CD4-positive, alpha-beta T cell treated with Interleukin-12 subunit alpha and Interleukin-12 subunit beta, for 1 hour (primary cell): ENCODE data around the gene TMEM62.
A peak's percentile ranks its signal among the peaks of the same experiment; 100 is the strongest.
"Not testable (repeated sequence)": the region's sequence is repeated elsewhere in the genome, so short reads cannot be mapped to it uniquely, and the experiment has no call there.

Source experiments
- DNase-seq: peaks from one replicate; pipeline ENCODE4 v3.0.0-alpha.2; 2020

TMEM62 gene

GRCh38 chr15:43125100-43125661 lies 8.2 kb upstream of the TMEM62 start:
- DNase-seq, result no peak

DNA sequence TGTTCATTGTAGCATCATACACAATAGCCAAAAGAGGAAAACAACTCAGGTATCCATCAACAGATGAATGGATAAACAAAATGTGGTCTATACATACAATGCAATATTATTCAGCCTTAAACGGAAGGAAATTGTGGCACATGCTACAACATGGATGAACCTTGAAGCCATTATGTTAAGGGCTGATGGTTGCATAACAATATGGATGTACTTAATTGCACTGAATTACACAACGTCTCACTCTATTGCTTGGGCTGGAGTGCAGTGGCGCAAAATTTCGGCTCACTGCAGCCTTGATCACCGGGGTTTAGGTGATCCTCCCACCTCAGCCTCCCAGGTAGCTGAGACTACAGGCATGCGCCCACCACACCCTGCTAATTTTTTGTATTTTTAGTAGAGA lies 7.0 kb upstream of the TMEM62 start:
- DNase-seq, result no peak

- DNase-seq, result no peak
Measured at GRCh38 chr15:43127752-43128151, 5.6 kb upstream of the TMEM62 start.

DNA sequence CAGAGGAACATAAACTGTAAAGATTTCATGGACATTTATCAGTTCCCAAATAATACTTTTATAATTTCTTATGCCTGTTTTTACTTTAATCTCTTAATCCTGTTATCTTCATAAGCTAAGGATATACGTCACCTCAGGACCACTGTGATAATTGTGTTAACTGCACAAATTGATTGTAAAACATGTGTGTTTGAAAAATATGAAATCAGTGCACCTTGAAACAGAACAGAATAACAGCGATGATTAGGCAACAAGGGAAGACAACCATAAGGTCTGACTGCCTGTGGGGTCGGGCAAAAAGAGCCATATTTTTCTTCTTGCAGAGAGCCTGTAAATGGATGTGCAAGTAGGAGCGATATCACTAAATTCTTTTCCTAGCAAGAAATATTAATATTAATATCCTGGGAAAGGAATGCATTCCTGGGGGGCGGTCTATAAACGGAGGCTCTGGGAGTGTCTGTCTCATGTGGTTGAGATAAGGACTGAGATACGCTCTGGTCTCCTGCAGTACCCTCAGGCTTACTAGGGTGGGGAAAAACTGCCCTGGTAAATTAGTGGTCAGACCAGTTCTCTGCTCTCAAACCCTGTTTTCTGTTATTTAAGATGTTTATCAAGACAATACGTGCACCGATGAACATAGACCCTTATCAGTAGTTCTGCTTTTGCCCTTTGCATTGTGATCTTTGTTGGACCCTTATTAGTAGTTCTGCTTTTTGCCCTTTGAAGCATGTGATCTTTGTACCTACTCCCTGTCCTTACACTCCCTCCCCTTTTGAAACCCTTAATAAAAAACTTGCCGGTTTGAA lies 5.0 kb upstream of the TMEM62 start:
- DNase-seq, result not testable (repeated sequence)

- DNase-seq, result no peak
Measured at GRCh38 chr15:43128980-43129335, 4.4 kb upstream of the TMEM62 start.

DNA sequence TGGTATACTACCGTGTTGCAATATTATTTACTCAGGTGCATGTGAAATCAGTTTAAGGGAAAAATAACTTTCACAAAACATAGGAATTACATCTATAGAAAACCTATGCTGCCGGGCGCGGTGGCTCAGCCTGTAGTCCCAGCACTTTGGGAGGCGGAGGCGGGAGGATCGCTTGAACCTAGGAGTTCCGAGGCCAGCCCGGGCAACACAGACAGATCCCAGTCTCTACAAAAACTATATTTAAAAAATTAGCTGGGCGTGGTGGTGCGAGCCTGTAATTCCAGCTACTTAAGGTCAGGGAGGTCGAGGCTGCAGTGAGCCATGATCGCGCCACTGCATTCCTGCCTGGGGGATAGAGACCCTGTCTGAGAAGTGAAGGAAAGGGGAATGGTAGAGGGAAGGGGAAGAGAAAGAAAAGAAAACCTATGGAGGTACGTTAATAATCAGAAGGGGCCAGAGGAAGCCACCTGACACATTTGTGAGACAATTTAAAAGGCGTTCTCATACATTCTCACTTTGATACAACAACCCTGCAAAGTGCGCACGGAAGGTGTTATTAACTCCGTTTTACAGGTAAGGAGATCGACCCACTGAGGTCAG lies 456 bp upstream of the TMEM62 start:
- no peak for DNase-seq

DNA sequence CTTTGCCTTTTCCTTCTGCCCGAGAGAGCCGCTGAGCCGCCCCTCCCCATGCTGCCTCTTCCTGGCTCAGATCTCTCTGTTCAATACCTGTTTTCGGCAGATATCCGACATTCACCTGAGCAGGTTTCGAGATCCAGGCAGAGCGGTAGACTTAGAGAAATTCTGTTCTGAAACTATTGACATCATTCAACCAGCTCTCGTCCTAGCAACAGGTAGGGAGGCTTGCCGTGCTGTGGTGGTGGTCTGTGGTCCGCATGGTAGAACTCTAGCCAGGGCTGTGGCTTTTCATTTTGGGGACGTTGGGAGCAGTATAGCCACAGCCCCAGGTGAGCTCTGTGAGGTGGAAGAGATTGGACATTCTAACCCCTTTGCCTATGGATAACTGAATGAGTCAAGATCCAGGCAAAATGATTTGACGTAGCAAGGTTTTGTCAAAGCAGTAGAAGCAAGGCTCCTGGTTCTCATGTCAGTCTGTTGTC lies 810 bp downstream of the TMEM62 start:
- no peak for DNase-seq

GRCh38 chr15:43135351-43135750 lies 2.0 kb downstream of the TMEM62 start:
- no peak for DNase-seq

DNA sequence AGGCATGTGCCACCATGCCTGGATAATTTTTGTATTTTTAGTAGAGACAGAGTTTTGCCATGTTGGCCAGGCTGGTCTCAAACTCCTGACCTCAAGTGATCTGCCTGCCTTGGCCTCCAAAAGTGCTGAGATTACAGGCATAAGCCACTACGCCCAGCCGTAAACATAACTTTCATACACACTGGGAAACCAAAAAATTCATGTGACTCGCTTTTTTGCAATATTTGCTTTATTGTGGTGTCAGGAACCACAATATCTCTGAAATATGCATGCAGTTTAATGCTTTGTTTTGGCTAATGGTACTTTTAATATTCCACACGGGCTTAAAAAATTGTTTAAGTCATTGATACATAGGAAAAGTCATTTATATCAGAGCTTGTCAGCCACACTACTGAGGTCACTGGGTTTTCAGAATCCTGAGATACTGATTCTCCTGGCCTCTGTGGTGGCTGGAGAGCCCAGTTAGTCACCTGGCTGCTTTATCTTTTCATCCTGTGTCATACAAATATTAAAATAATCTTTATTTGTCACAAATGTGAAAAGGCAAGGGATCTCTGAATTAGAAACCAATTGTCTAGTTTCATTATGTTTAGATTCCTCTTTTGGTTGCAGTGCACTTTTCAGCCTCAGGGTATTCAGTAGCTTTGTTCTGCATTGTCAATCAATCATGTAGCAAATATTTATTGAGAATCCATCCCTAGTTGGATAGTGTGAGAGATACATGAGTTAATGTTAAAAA lies 10.0 kb downstream of the TMEM62 start:
- DNase-seq, result no peak

- no peak for DNase-seq
Measured at GRCh38 chr15:43144512-43144911, 11.1 kb downstream of the TMEM62 start.

- DNase-seq, result no peak
Measured at GRCh38 chr15:43146184-43146583, 12.8 kb downstream of the TMEM62 start.

GRCh38 chr15:43150191-43150929 lies 17.0 kb downstream of the TMEM62 start:
- DNase-seq, result no peak

- peak; percentile 59 for DNase-seq
Measured at GRCh38 chr15:43151688-43152087, 18.3 kb downstream of the TMEM62 start.

- no peak for DNase-seq
Measured at GRCh38 chr15:43153269-43153668, 19.9 kb downstream of the TMEM62 start.

DNA sequence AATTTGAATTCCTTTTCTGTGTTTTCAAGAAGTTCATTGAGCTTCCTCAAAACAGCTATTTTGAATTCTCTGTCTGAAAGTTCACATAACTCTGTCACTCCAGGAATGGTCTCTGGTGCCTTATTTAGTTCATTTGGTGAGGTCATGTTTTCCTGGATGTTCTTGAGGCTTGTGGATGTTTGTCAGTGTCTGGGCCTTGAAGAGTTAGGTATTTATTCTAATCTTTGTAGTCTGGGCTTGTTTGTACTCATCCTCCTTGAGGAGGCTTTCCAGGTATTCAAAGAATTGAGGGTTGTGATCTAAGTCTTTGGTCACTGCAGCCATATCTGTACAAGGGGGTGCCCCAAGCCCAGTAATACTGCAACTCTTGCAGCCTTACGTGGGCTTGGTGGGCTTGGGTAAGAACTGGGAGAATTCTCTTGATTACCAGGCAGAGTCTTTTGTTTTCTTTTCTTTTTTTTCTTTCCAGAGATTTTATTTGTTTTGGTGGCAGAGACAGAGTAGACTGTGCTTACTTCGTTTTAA lies 32.5 kb downstream of the TMEM62 start:
- no peak for DNase-seq

DNA sequence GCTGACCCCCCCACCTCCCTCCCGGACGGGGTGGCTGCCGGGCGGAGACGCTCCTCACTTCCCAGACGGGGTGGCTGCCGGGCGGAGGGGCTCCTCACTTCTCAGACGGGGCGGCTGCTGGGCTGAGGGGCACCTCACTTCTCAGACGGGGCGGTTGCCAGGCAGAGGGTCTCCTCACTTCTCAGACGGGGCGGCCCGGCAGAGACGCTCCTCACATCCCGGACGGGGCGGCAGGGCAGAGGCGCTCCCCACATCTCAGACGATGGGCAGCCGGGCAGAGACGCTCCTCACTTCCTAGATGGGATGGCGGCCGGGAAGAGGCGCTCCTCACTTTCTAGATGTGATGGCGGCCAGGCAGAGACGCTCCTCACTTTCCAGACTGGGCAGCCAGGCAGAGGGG lies 33.9 kb downstream of the TMEM62 start:
- not testable (repeated sequence) for DNase-seq

GRCh38 chr15:43168192-43169107 lies 35.1 kb downstream of the TMEM62 start:
- DNase-seq, result no peak

GRCh38 chr15:43169888-43170287 lies 36.5 kb downstream of the TMEM62 start:
- no peak for DNase-seq

DNA sequence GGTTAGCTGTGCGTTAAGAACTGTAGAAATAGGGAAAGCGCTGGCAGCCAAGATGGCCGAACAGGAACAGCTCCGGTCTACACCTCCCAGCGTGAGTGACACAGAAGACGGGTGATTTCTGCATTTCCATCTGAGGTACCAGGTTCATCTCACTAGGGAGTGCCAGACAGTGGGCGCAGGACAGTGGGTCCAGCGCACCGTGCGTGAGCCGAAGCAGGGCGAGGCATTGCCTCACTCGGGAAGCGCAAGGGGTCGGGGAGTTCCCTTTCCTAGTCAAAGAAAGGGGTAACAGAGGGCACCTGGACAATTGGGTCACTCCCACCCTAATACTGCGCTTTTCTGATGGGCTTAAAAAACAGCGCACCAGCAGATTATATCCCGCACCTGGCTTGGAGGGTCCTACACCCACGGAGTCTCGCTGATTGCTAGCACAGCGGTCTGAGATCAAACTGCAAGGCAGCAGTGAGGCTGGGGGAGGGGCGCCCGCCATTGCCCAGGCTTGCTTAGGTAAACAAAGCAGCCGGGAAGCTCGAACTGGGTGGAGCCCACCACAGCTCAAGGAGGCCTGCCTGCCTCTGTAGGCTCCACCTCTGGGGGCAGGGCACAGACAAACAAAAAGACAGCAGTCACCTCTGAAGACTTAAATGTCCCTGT lies 42.4 kb downstream of the TMEM62 start:
- not testable (repeated sequence) for DNase-seq

DNA sequence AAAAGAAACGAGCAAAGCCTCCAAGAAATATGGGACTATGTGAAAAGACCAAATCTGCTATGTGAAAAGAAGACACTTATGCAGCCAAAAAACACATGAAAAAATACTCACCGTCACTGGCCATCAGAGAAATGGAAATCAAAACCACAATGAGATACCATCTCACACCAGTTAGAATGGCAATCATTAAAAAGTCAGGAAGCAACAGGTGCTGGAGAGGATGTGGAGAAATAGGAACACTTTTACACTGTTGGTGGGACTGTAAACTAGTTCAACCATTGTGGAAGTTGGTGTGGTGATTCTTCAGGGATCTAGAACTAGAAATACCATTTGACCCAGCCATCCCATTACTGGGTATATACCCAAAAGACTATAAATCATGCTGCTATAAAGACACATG lies 43.8 kb downstream of the TMEM62 start:
- not testable (repeated sequence) for DNase-seq

- no peak for DNase-seq
Measured at GRCh38 chr15:43183270-43183669, 49.9 kb downstream of the TMEM62 start.
